ENCODE measurements around the gene C6orf89. TPM values are rescaled to one million over a fixed set of nuclear protein-coding genes. Genes with fewer than 3 reads are reported as not detected.
A peak's percentile ranks its signal among the peaks of the same experiment; 100 is the strongest.

C6orf89 gene
- total and polyA plus RNA-seq, 2 of the 13 experiments (the other 11 are each of a cell fraction or from before 2014, with no cell fraction given): 22.1 to 32.2 TPM

DNA sequence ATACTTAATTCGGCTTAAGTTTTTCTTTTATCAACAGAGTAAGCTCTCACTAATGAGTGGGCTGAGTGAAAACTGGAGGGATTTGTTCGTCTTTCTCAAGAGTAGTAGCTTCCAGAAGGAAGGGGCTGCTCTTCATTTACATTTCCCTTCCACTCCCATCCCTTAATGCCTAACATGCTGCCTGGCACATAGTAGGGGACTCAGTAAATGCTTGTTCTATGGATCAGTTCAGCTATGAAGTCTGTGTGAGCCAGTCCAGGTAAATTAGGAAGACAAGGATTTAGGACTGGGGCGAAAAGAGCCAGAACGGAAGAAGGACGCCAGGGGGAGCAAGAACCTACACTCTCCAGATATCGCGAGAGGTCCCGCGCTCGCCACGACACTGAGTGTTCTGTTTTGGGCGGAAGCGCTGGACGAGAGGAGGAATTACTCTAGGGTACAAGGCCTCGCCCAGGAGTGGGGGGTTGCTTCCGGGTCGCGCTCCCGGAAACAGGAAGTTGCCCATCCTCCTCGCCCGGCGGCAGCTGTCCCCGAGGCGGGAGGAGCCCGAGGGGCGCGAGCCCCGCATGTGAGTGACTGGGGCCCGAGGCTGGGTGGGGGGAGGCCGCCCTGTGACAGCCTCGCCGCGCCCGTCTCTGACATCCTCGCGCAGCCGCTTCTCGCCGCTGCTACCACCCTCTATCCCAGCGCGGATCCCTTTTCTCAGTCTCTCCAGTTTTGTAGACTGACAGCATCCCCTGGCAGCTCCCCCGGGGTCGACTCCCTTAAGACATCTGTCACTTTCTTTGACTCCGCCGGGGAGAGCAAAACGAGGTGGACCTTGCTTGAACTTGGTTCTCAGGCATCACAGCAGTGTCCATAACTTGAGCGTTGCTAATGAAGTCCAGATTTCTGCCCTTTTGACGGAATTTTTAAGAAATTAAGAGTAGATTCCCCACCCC, at the start of gene C6orf89 (continued):
- peak; percentile 81 for TF ChIP-seq PHF8 (CRISPR knock-in tag; IDR thresholded peaks at IDR 0.05)
- no peak for TF ChIP-seq ZNF3 (CRISPR knock-in tag; IDR thresholded peaks at IDR 0.05)
- TF ChIP-seq ZEB1 (IDR thresholded peaks at IDR 0.05; ENCODE audit: insufficient replicate concordance, low read depth): no peak
- peak; percentile 92 for TF ChIP-seq ZNF792 (CRISPR knock-in tag; IDR thresholded peaks at IDR 0.05)
- TF ChIP-seq ZNF274 (CRISPR knock-in tag; IDR thresholded peaks at IDR 0.05): peak; percentile 83; the same call in 1 of the 2 replicates
- no peak for TF ChIP-seq DNMT3B (CRISPR knock-in tag; conservative IDR thresholded peaks at IDR 0.05)
- TF ChIP-seq, protein P1, sequence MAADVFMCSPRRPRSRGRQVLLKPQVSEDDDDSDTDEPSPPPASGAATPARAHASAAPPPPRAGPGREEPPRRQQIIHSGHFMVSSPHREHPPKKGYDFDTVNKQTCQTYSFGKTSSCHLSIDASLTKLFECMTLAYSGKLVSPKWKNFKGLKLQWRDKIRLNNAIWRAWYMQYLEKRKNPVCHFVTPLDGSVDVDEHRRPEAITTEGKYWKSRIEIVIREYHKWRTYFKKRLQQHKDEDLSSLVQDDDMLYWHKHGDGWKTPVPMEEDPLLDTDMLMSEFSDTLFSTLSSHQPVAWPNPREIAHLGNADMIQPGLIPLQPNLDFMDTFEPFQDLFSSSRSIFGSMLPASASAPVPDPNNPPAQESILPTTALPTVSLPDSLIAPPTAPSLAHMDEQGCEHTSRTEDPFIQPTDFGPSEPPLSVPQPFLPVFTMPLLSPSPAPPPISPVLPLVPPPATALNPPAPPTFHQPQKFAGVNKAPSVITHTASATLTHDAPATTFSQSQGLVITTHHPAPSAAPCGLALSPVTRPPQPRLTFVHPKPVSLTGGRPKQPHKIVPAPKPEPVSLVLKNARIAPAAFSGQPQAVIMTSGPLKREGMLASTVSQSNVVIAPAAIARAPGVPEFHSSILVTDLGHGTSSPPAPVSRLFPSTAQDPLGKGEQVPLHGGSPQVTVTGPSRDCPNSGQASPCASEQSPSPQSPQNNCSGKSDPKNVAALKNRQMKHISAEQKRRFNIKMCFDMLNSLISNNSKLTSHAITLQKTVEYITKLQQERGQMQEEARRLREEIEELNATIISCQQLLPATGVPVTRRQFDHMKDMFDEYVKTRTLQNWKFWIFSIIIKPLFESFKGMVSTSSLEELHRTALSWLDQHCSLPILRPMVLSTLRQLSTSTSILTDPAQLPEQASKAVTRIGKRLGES (CRISPR knock-in tag; IDR thresholded peaks at IDR 0.05; ENCODE audit: borderline replicate concordance): no peak
- TF ChIP-seq ZNF496 (CRISPR knock-in tag; IDR thresholded peaks at IDR 0.05; ENCODE audit: insufficient replicate concordance): no peak
- TF ChIP-seq, protein P2, sequence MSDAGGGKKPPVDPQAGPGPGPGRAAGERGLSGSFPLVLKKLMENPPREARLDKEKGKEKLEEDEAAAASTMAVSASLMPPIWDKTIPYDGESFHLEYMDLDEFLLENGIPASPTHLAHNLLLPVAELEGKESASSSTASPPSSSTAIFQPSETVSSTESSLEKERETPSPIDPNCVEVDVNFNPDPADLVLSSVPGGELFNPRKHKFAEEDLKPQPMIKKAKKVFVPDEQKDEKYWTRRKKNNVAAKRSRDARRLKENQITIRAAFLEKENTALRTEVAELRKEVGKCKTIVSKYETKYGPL (CRISPR knock-in tag; IDR thresholded peaks at IDR 0.05): no peak
- TF ChIP-seq ZNF776 (CRISPR knock-in tag; IDR thresholded peaks at IDR 0.05): peak; percentile 81; the same call in 1 of the 2 replicates
- no peak for TF ChIP-seq GFI1 (CRISPR knock-in tag; IDR thresholded peaks at IDR 0.05; ENCODE audit: borderline replicate concordance)
- 0 out of 2 replicates have a peak, but pooled peaks have one; percentile 17 for TF ChIP-seq ATAD3A (CRISPR knock-in tag; IDR thresholded peaks at IDR 0.05)
- TF ChIP-seq ZNF781 (CRISPR knock-in tag; IDR thresholded peaks at IDR 0.05; ENCODE audit: borderline replicate concordance, not compliant biosample characterization): peak; percentile 99
- TF ChIP-seq, protein P3, sequence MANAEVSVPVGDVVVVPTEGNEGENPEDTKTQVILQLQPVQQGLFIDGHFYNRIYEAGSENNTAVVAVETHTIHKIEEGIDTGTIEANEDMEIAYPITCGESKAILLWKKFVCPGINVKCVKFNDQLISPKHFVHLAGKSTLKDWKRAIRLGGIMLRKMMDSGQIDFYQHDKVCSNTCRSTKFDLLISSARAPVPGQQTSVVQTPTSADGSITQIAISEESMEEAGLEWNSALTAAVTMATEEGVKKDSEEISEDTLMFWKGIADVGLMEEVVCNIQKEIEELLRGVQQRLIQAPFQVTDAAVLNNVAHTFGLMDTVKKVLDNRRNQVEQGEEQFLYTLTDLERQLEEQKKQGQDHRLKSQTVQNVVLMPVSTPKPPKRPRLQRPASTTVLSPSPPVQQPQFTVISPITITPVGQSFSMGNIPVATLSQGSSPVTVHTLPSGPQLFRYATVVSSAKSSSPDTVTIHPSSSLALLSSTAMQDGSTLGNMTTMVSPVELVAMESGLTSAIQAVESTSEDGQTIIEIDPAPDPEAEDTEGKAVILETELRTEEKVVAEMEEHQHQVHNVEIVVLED (CRISPR knock-in tag; IDR thresholded peaks at IDR 0.05; ENCODE audit: borderline replicate concordance): peak; percentile 80
- TF ChIP-seq SP4 (CRISPR knock-in tag; IDR thresholded peaks at IDR 0.05): peak; percentile 75
- TF ChIP-seq SATB2 (CRISPR knock-in tag; IDR thresholded peaks at IDR 0.05): no peak
- TF ChIP-seq, protein P4, sequence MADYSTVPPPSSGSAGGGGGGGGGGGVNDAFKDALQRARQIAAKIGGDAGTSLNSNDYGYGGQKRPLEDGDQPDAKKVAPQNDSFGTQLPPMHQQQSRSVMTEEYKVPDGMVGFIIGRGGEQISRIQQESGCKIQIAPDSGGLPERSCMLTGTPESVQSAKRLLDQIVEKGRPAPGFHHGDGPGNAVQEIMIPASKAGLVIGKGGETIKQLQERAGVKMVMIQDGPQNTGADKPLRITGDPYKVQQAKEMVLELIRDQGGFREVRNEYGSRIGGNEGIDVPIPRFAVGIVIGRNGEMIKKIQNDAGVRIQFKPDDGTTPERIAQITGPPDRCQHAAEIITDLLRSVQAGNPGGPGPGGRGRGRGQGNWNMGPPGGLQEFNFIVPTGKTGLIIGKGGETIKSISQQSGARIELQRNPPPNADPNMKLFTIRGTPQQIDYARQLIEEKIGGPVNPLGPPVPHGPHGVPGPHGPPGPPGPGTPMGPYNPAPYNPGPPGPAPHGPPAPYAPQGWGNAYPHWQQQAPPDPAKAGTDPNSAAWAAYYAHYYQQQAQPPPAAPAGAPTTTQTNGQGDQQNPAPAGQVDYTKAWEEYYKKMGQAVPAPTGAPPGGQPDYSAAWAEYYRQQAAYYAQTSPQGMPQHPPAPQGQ (CRISPR knock-in tag; IDR thresholded peaks at IDR 0.05; ENCODE audit: borderline replicate concordance): no peak
- no peak for TF ChIP-seq ZNF10 (CRISPR knock-in tag; IDR thresholded peaks at IDR 0.05; ENCODE audit: borderline replicate concordance, low read depth)
- TF ChIP-seq, protein P5, sequence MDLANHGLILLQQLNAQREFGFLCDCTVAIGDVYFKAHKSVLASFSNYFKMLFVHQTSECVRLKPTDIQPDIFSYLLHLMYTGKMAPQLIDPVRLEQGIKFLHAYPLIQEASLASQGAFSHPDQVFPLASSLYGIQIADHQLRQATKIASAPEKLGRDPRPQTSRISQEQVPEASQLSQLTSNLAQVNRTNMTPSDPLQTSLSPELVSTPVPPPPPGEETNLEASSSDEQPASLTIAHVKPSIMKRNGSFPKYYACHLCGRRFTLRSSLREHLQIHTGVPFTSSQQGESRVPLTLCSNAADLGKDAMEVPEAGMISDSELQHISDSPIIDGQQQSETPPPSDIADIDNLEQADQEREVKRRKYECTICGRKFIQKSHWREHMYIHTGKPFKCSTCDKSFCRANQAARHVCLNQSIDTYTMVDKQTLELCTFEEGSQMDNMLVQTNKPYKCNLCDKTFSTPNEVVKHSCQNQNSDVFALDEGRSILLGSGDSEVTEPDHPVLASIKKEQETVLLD (CRISPR knock-in tag; IDR thresholded peaks at IDR 0.05; ENCODE audit: low read depth): peak; percentile 89
- TF ChIP-seq ZNF260 (CRISPR knock-in tag; IDR thresholded peaks at IDR 0.05; ENCODE audit: borderline replicate concordance, low read depth): 0 out of 2 replicates have a peak, but pooled peaks have one; percentile 9

Data from HepG2 (cell line).